Measurements from ENCODE around the gene CD84.

DNA sequence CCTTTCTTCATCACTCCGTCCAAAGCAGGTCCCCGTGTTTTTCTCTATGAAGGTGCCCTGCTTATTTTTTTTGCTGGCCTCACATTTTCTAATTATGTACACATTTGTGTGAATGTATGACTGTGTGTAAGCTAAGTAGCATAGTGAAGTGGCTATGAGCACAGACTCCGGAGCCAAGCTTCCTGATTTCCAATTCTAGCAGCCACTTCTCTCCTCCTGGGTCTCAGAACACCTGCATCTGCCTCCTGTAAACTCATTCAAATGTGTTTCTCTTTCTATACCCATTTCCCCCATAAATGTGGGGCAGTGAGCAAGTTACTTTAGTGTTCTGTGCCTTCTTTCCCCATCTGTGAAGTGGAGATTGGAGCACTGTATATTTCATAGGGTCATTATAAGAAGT, 58.3 kb downstream of the CD84 start:
- TF ChIP-seq, protein P1, sequence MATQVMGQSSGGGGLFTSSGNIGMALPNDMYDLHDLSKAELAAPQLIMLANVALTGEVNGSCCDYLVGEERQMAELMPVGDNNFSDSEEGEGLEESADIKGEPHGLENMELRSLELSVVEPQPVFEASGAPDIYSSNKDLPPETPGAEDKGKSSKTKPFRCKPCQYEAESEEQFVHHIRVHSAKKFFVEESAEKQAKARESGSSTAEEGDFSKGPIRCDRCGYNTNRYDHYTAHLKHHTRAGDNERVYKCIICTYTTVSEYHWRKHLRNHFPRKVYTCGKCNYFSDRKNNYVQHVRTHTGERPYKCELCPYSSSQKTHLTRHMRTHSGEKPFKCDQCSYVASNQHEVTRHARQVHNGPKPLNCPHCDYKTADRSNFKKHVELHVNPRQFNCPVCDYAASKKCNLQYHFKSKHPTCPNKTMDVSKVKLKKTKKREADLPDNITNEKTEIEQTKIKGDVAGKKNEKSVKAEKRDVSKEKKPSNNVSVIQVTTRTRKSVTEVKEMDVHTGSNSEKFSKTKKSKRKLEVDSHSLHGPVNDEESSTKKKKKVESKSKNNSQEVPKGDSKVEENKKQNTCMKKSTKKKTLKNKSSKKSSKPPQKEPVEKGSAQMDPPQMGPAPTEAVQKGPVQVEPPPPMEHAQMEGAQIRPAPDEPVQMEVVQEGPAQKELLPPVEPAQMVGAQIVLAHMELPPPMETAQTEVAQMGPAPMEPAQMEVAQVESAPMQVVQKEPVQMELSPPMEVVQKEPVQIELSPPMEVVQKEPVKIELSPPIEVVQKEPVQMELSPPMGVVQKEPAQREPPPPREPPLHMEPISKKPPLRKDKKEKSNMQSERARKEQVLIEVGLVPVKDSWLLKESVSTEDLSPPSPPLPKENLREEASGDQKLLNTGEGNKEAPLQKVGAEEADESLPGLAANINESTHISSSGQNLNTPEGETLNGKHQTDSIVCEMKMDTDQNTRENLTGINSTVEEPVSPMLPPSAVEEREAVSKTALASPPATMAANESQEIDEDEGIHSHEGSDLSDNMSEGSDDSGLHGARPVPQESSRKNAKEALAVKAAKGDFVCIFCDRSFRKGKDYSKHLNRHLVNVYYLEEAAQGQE (IDR thresholded peaks at IDR 0.05; ENCODE audit: insufficient read depth in 1 of 2, low read depth in 2 of 2, low read length in 2 of 2) = no peak
- TF ChIP-seq POLR2AphosphoS5 (IDR thresholded peaks at IDR 0.05; ENCODE audit: low read depth, low read length) (no peak), SIN3A (IDR thresholded peaks at IDR 0.05; ENCODE audit: borderline replicate concordance, insufficient read depth, low read length) (no peak)
